ENCODE results near the gene PGM5.

Gene PGM5

GRCh38 chr9:68533678-68534077 is 177.3 kb downstream of the PGM5 start:
- no peak for DNase-seq (ENCODE audit: low read depth in 2 of 2, low spot score in 1 of 2)

DNA sequence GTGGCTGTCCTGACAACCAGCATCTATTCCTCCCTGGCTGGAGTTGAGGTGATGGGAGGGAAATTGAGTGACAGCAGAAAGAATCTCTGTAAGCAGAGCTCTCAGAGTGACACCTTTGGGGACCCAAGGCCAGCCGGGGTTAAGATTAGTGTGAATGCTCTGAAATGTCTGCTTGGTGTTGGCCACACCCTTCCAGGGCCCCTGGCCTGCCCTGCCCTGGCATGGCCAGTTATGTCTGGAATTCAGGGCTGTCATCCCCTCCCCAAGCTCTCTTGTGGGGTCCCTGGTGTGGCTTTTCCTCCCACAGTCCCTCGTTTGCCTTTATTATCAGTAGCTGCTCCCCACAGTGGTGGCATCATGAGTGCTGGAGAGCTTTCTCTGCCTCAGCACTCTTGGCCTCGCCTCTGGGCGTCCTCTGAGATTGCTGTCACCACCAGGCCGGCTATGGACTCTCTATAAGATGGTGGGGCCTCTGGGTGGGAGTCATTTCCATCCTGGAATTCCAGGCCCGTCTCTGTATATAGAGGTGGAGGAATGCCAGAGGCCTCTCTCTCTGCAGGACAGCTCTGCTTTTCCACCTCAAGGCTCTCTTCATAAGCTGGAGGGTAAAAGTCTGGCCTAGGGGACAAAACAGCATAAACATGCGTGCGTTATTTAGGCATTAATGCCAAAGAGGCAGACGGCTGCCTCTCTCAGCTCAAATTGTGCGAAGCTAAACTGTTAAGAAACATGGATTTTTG is 180.6 kb downstream of the PGM5 start:
- no peak for DNase-seq (ENCODE audit: low read depth in 2 of 2, low spot score in 1 of 2)

- DNase-seq (ENCODE audit: low read depth in 2 of 2, low spot score in 1 of 2): no peak
Observed at GRCh38 chr9:68537616-68537880, 181.1 kb downstream of the PGM5 start.

DNA sequence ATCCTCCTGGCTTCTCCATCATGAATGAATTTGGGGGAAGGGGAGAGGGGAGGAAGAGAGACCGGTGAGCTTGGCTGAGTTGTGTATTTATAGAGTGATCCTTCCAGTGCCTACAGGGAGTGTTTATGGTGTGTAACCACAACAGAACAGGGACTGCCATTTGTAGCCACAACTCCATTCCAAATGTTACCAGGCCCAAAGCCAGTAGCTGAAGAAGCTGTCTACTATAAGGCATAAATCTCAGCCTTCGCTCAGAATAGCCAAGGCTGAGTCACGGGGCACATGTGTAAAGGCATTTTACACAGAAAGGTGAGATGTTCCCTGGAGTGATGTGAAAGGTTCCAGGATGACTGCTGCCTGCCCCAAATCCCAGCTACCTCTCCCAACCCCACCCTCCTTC is 181.8 kb downstream of the PGM5 start:
- DNase-seq (ENCODE audit: low read depth in 2 of 2, low spot score in 1 of 2): no peak

- no peak for DNase-seq (ENCODE audit: low read depth in 2 of 2, low spot score in 1 of 2)
Observed at GRCh38 chr9:68540712-68541535, 184.5 kb downstream of the PGM5 start, which contains the start of gene TMEM252. TSS of gene TMEM252 (minus strand) at chr9:68540883. CDS start at chr9:68540814, 69 bp downstream.

DNA sequence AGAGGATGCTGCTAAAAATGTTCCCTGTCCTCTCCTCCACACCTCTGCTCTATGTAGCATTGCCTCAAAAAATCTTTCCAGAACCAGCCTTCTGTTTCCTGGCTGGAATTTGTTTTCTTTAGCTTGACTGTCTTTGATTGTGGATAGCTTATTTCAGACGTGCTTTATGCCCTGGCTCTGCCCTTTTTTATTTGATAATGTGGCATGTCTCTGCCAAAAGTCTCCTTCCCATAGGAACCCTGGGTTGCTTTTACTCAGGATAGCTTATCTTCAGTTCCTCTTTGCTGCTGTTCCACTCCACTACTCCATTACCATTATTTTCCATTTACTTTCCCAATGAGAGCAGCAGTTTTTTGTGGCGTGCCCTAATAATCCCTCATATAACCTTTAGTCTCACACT is 185.2 kb downstream of the PGM5 start:
- no peak for DNase-seq (ENCODE audit: low read depth in 2 of 2, low spot score in 1 of 2)

DNA sequence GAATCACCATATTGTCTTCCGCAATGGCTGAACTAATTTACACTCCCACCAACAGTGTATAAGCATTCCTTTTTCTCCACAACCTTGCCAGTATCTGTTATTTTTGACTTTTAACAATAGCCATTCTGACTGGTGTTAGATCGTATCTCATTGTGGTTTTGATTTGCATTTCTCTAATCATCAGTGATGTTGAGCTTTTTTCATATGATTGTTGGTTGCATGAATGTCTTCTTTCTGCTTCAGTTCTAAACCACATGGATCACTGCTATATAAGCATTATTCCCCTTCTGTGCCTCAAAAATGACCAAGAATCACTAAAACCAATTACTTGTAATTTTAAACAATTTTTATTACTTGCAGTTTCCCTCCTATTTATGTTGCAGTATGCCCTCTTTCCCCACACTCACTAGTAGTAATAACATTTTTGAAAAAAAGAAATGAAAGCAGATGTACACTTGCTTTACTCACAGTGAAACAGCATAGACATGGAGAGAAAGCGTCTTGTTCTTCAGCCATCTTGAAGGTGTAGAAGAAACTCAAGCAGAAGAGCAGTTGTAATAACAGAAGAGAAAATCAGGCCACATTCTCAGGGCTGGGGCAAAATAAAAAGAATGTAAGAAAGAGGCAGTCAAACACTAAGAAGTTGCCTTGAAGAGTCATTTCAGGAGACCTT is 188.8 kb downstream of the PGM5 start:
- no peak for DNase-seq (ENCODE audit: low read depth in 2 of 2, low spot score in 1 of 2)

GRCh38 chr9:68546596-68547390 is 190.4 kb downstream of the PGM5 start:
- no peak for DNase-seq (ENCODE audit: low read depth in 2 of 2, low spot score in 1 of 2)

DNA sequence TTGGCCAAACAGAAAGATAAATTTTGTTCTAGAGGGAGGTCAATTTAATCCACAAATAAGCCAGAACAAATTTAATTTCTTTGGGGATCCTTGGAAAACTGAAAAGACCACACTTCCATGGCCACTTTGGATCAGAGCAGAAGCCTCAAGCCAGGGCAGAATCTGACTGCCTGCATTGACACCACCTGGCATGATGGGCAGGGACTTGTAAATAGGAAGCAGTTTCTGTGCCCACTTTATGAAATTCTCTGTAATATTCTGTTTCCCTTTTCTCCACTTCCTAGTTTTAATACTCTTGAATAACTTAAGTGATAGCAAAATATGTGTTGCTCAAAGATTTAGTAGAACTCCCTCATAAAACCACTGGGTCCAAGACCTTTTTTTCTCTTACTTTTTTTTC is 191.0 kb downstream of the PGM5 start:
- no peak for DNase-seq (ENCODE audit: low read depth in 2 of 2, low spot score in 1 of 2)

GRCh38 chr9:68548241-68548640 is 191.8 kb downstream of the PGM5 start:
- DNase-seq (ENCODE audit: low read depth in 2 of 2, low spot score in 1 of 2): no peak

DNA sequence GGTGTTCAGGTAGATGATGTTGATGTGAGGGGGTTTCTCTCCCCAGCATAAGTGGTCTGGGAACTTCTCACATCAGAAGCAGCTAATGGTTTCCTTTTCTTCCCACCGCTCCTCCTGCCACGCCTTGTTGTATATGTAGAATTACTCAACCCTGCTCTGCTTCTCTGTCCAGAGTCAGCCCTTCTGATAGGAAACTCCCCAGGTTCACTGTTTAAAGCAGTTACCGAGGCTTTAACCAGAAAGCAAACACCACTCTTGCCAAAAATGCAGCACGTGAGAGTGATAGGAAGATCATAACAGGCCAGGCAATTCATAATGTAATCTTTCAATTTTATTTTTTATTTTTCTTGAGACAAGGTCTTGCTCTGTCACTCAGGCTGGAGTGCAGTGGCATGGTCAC is 194.8 kb downstream of the PGM5 start:
- no peak for DNase-seq (ENCODE audit: low read depth in 2 of 2, low spot score in 1 of 2)

DNA sequence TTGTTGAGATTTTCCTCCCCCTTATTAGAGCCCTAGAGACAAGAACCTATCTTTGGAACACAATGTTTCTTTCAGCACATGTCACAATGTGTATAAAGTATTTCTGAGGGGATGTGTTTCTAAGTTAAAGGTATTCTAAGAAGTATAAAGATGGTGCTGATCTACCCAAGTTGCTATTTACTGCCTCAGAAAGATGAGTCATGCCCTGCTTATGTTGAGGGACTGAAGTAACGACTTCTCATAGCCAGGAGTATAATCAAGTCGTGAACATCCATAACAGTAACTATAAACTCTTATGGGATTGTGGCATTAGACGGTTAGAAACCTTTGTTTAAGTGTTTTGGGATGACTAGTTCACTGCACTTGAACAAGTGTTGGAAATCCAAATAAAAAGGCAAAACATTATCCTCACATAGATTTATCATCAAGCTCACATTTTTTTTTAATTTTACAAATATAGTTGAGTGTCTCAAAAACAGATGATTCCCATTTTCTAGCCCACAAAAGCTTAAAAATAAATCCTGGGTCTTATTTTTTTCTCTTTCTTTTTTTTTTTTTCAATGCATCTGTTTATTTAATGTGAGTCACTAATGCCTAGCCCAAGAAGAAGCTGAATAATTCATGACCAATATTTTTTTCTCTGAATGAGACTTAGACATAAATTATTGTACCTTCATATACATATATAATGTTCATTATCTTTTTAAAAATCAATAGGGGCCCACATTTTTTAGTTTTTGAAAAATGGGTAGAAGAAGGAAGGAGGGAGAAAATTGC is 196.5 kb downstream of the PGM5 start:
- DNase-seq (ENCODE audit: low read depth in 2 of 2, low spot score in 1 of 2): no peak

DNA sequence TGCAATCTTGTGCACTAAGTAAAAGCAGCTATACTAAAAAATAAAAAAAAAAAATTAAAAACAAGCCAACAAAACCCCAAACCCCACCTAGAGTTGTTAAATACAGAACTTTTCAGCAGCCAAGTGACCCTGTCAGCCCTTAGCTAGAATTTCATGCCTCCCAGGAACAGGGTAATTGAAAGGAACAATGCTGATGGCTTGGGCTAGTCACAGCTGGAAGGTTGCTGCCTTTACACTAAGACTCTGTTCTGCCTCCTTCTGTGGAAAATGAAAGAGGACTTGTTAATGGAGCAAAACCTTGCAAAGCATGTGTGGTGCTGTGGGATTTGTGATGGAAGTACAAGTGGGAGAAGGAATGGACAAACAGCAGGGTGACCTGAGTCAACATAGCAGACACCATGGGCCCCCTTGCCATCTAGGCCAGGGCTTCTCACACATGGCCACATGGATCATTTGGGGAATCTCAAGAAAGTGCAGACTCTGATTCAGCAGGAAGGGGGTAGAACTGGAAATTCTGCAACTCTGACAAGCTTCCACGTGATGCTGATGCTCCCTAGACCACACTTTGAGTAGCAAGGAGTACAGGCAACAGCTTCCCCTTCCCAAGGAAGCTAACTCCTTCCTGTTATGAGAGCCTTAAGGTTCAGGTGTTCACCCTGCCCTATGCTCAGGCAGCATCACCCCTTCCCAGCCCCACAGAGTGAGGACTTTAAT is 199.2 kb downstream of the PGM5 start:
- no peak for DNase-seq (ENCODE audit: low read depth in 2 of 2, low spot score in 1 of 2)

- DNase-seq (ENCODE audit: low read depth in 2 of 2, low spot score in 1 of 2): no peak
Observed at GRCh38 chr9:68558545-68558944, 202.1 kb downstream of the PGM5 start.

DNA sequence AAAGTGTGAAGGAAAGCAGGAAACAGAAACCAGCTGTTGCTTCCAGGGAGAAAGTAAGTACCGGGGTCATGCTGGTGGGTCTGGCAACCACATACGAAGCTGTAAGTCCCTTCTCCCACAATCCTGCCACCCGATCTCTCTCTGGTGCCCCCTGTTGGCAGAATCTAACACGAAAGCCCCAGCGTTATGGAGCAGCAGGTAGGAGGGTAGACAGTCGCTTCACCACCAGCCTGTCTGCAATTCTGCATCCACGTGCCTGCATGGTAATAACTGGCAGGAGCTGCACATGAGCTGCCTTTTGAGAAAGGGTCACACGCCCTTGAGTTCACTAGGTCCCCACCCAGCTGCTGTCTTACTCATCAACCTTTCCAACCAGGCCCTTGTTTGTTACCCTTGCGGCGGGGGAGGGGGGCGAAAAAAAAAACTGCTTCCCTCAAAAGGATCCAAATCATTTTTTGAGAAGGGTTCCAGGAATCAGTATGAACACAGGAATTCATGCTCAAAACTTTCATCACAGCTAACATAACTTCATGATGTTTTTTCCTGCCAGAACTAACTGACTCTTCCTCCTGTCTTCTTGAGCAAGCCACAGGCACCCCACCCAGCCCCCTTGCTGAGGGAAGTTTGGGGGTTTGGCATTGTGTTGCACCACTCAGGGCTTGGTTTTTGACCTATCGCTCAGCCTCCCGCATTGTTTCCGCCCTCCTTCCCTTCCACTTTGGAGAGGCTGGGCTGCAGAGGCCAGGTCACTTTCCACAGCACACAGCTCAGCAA is 203.8 kb downstream of the PGM5 start:
- DNase-seq (ENCODE audit: low read depth in 2 of 2, low spot score in 1 of 2): no peak

DNA sequence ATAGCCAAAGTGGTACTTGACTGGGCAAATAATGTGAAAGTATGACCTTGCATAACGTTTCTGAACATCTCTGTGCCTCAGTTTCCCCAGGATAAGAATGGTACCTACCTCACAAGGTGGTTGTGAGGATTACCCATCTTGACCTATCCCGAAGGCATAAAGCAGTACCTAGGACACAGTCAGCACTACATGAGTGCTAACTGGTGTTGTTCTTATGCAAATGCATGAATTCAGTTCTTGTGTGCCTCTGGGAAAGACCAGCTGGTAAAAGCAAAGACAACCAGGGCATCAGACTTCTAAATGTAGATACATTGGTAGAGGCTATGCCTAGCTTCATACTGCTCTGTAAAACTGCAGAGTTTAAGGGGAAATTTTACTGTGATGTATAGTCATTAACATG is 206.1 kb downstream of the PGM5 start:
- DNase-seq (ENCODE audit: low read depth in 2 of 2, low spot score in 1 of 2): no peak

DNA sequence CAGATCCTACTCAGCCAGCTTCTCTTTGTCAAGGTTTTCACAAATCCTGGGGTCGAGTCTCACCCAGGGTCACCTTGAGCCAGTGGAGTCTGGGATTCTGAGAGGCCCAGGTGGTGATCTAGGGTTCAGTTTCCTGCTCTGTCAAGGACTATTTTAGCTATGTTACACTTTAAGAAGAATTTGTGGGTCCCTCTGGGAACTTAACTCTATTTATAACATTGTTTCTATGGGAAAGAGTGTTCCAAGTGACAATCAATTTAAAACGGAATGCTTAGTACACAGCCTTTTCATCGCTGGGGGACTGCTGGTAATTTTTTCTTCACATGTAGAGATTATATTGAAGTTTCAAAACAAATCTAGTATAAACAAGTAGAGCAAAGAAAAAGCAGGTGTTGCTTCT is 211.2 kb downstream of the PGM5 start:
- no peak for DNase-seq (ENCODE audit: low read depth in 2 of 2, low spot score in 1 of 2)

GRCh38 chr9:68574150-68574549 is 217.7 kb downstream of the PGM5 start:
- no peak for DNase-seq (ENCODE audit: low read depth in 2 of 2, low spot score in 1 of 2)

DNA sequence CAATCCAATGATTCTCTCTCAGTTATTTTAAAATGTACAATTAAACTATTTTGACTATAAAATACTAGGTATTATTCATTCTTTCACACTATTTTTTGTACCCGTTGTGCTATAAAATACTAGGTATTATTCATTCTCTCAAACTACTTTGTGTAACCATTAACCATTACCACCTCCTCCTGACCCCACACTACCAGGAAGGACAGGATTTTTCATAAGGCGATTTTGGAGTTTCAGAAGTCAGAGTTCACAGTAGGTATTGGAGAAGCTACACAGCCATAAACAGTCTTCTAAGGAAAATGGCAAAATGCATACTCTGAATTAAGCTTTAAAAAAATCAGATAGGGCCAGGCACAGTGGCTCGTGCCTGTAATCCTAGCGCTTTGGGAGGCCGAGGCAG is 219.4 kb downstream of the PGM5 start:
- no peak for DNase-seq (ENCODE audit: low read depth in 2 of 2, low spot score in 1 of 2)

Data from stimulated activated CD8-positive, alpha-beta memory T cell treated with anti-CD3 and anti-CD28 coated beads, Interleukin-4, amount 100 ng/mL, for 1 hour (primary cell).